Neural progenitor cell (in vitro differentiated cells): ENCODE data around the gene RECK.

Experiments used
- CTCF ChIP-seq: fragments of 200-600 bp; sonication (generic); IDR thresholded peaks from 2 replicates; pipeline ENCODE4 v1.5.1; 2017; ENCODE audit warnings: antibody characterized with exemption, mild to moderate bottlenecking
- EZH2 ChIP-seq: fragments of 200-600 bp; sonication (generic); IDR thresholded peaks from 2 replicates; pipeline ENCODE4 v1.6.1; 2017; ENCODE audit warnings: antibody characterized with exemption, mild to moderate bottlenecking, moderate library complexity
- EZH2phosphoT487 ChIP-seq: fragments of 200-600 bp; sonication (generic); IDR thresholded peaks from 2 replicates; pipeline ENCODE4 v1.6.1; 2017; ENCODE audit warnings: antibody characterized with exemption

DNA sequence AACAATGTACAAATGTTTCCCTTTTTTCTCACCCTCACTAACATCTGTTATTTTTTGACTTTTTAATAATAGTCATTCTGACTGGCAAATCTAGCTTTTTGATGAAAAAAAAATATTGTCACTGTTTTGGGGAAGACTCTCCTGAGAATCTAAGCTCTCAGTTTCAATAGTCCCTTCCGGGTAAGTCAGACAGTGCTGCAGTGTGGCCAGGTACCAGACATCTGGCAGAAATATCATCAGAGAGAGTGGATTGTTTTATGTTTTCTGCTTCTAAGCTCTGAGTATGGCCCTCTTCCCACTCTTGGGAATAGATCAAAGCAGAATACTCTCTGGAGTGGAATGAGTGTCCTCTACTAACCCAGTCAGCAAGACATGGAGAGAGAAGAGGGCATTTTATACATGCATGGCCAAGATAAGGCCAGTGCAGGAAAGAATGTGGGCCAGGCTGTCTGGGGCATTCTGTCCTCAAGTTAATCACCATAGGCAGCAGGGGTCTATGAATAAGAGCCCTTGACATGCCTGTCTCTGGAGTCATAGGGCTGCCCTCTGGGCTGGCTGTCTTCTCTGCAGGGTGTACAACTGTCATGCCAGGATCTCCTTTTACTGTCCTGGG, 40.2 kb upstream of the RECK start:
- TF ChIP-seq CTCF (no peak), EZH2 (no peak), EZH2phosphoT487 (no peak)
